Trophoblast cell (in vitro differentiated cells and primary cell): Measurements from ENCODE around the gene MTURN.
"Not testable (repeated sequence)": the region's sequence is repeated elsewhere in the genome, so short reads cannot be mapped to it uniquely, and the experiment has no call there.

Source experiments
- DNase-seq, 2 donors: peaks; one replicate each; pipeline ENCODE4 v3.0.0-alpha.2; 2016
- H2AFZ ChIP-seq: 2 replicates; pipeline ENCODE4 v1.6.1; 2013; ENCODE audit warnings: low read length, moderate library complexity, mild to moderate bottlenecking; ENCODE audit not compliant: insufficient read depth, poor library complexity
- H2AK5ac ChIP-seq: 2 replicates; pipeline ENCODE4 v1.6.1; 2013; ENCODE audit warnings: mild to moderate bottlenecking, low read length
- H2BK120ac ChIP-seq: 2 replicates; pipeline ENCODE4 v1.6.1; 2013; ENCODE audit warnings: low read length, mild to moderate bottlenecking, moderate library complexity; ENCODE audit not compliant: insufficient read depth, poor library complexity
- H2BK12ac ChIP-seq: 2 replicates; pipeline ENCODE4 v1.6.1; 2013; ENCODE audit warnings: mild to moderate bottlenecking, low read length, moderate library complexity
- H2BK5ac ChIP-seq: 2 replicates; pipeline ENCODE4 v1.6.1; 2013; ENCODE audit warnings: low read length, low read depth, moderate library complexity, mild to moderate bottlenecking; ENCODE audit not compliant: poor library complexity
- H3K14ac ChIP-seq: 2 replicates; pipeline ENCODE4 v1.6.1; 2013; ENCODE audit warnings: mild to moderate bottlenecking, low read length
- H3K18ac ChIP-seq: 2 replicates; pipeline ENCODE4 v1.6.1; 2013; ENCODE audit warnings: mild to moderate bottlenecking, low read length
- H3K23ac ChIP-seq: 2 replicates; pipeline ENCODE4 v1.6.1; 2013; ENCODE audit warnings: low read length
- H3K27ac ChIP-seq: 2 replicates; pipeline ENCODE4 v1.5.1; 2013; ENCODE audit warnings: low read depth, mild to moderate bottlenecking, inconsistent platforms, low read length, moderate library complexity
- H3K27me3 ChIP-seq: 2 replicates; pipeline ENCODE4 v1.6.1; 2013; ENCODE audit warnings: inconsistent platforms, mild to moderate bottlenecking, low read length, moderate library complexity; ENCODE audit not compliant: insufficient read depth
- H3K36me3 ChIP-seq, 2 experiments: 1 replicate in 1 of 2; 2 replicates in 1 of 2; pipeline ENCODE4 v1.6.1; 2013; ENCODE audit warnings: low read length in 2 of 2, mild to moderate bottlenecking in 2 of 2, moderate library complexity in 1 of 2; ENCODE audit not compliant: insufficient read depth in 2 of 2, control insufficient read depth in 1 of 2
- H3K4ac ChIP-seq: 2 replicates; pipeline ENCODE4 v1.6.1; 2013; ENCODE audit warnings: low read depth, mild to moderate bottlenecking, low read length, moderate library complexity
- H3K4me1 ChIP-seq, 2 experiments: 1 replicate in 1 of 2; 2 replicates in 1 of 2; pipeline ENCODE4 v1.6.1; 2013; ENCODE audit warnings: low read length in 2 of 2, mild to moderate bottlenecking in 2 of 2, moderate library complexity in 1 of 2; ENCODE audit not compliant: insufficient read depth in 2 of 2, control insufficient read depth in 1 of 2
- H3K4me2 ChIP-seq: 2 replicates; pipeline ENCODE4 v1.6.1; 2013; ENCODE audit warnings: inconsistent platforms, mild to moderate bottlenecking, low read length, moderate library complexity
- H3K4me3 ChIP-seq: 2 replicates; pipeline ENCODE4 v1.5.1; 2013; ENCODE audit warnings: mild to moderate bottlenecking, low read depth, low read length, inconsistent platforms
- H3K79me1 ChIP-seq: one replicate; pipeline ENCODE4 v1.6.1; 2013; ENCODE audit warnings: low read length
- H3K79me2 ChIP-seq: 2 replicates; pipeline ENCODE4 v1.6.1; 2013; ENCODE audit warnings: low read length, mild to moderate bottlenecking; ENCODE audit not compliant: control insufficient read depth, insufficient read depth, poor library complexity
- H3K9ac ChIP-seq: 2 replicates; pipeline ENCODE4 v1.6.1; 2013; ENCODE audit warnings: mild to moderate bottlenecking, low read length
- H3K9me3 ChIP-seq: 2 replicates; pipeline ENCODE4 v1.6.1; 2013; ENCODE audit warnings: low read depth, mild to moderate bottlenecking, control low read depth, inconsistent platforms, low read length; ENCODE audit not compliant: insufficient read depth
- H4K12ac ChIP-seq: 2 replicates; pipeline ENCODE4 v1.6.1; 2013; ENCODE audit warnings: low read depth, mild to moderate bottlenecking, low read length, moderate library complexity
- H4K8ac ChIP-seq: 2 replicates; pipeline ENCODE4 v1.6.1; 2013; ENCODE audit warnings: low read depth, mild to moderate bottlenecking, low read length, moderate library complexity
- H4K91ac ChIP-seq: one replicate; pipeline ENCODE4 v1.6.1; 2013; ENCODE audit warnings: low read depth, mild to moderate bottlenecking, low read length, moderate library complexity
- WGBS: extraction: QIAGEN DNeasy Blood & Tissue Kit; methylation state at CpG from one replicate; pipeline ENCODE4 v1.1.7; 2013; ENCODE audit warnings: missing lambda C conversion rate; ENCODE audit not compliant: insufficient read length, insufficient coverage; ENCODE audit errors: extremely low coverage; 5-methylcytosine and 5-hydroxymethylcytosine counted together

MTURN gene

DNA sequence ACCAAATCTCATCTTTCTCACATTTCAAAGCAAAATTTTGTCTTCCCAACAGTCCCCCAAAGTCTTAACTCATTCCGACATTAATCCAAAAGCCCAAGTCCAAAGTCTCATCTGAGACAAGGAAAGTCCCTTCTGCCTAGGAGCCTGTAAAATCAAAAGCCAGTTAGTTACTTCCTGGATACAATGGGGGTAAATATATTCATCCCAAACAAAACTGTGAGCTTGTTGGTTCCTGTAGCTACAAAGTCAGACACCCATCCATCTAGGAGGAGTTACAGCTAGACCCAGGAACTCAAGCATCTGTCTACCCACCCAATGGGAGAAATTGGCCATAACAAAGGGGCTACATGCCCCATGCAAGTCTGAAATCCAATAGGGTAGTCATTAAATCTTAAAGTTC lies 51.9 kb downstream of the MTURN start:
- Histone ChIP-seq H4K8ac (no peak overlapping the region), H3K9ac (no peak overlapping the region), H3K79me2 (no peaks in the 10 kb centered on the region), H3K14ac (no peak overlapping the region), H2AFZ (no peak overlapping the region), H3K4me3 (no peak overlapping the region), H3K27me3 (no peaks in the 10 kb centered on the region), H2BK12ac (no peak overlapping the region), H2BK5ac (no peak overlapping the region), H3K4me2 (no peak overlapping the region), H4K91ac (no peak overlapping the region), H2AK5ac (no peak overlapping the region), H3K23ac (no peak overlapping the region), H3K4ac (no peak overlapping the region), H3K27ac (no peak overlapping the region), H3K4me1 (no peaks in the 10 kb centered on the region), H2BK120ac (no peak overlapping the region), H3K79me1 (no peaks in the 10 kb centered on the region), H3K36me3 (no peaks in the 10 kb centered on the region), H4K12ac (no peak overlapping the region), H3K18ac (no peak overlapping the region), H3K9me3 (peaks cover 7% of the 10 kb centered on the region)
- DNase-seq = no peak
- WGBS = no CpG with 5 or more reads among the region's 1 CpG

DNA sequence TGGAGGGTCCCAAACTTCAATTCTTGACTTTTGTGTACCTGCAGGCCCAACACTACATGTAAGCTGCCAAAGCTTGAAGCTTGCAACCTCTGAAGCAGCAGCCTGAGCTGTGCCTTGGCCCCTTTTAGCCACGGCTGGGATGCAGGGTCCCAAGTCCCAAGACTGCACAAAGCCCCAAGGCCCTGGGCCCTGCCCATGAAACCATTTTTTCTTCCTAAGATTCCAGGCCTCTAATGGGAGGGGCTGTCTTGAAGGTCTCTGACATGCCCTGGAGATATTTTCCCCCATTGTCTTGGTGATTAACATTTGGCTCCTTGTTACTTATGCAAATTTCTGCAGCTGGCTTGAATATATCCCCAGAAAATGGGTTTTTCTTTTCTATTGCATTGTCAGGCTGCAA lies 52.7 kb downstream of the MTURN start:
- no peak for DNase-seq
- WGBS = no CpG with 5 or more reads among the region's 1 CpG
- H2BK5ac ChIP-seq = no peak overlapping the region
- H3K4me1 ChIP-seq = no peaks in the 10 kb centered on the region
- no peaks in the 10 kb centered on the region for H3K36me3 ChIP-seq
- no peak overlapping the region for H3K27ac ChIP-seq
- no peak overlapping the region for H4K12ac ChIP-seq
- H3K9ac ChIP-seq = no peak overlapping the region
- no peak overlapping the region for H3K18ac ChIP-seq
- H2BK12ac ChIP-seq = no peak overlapping the region
- no peak overlapping the region for H2BK120ac ChIP-seq
- no peak overlapping the region for H3K4ac ChIP-seq
- peaks cover 7% of the 10 kb centered on the region for H3K9me3 ChIP-seq
- no peak overlapping the region for H2AK5ac ChIP-seq
- H3K4me2 ChIP-seq = no peak overlapping the region
- no peaks in the 10 kb centered on the region for H3K79me2 ChIP-seq
- H3K27me3 ChIP-seq = no peaks in the 10 kb centered on the region
- H3K4me3 ChIP-seq = no peak overlapping the region
- no peaks in the 10 kb centered on the region for H3K79me1 ChIP-seq
- H4K91ac ChIP-seq = no peak overlapping the region
- no peak overlapping the region for H2AFZ ChIP-seq
- H4K8ac ChIP-seq = no peak overlapping the region
- H3K14ac ChIP-seq = no peak overlapping the region
- no peak overlapping the region for H3K23ac ChIP-seq

DNA sequence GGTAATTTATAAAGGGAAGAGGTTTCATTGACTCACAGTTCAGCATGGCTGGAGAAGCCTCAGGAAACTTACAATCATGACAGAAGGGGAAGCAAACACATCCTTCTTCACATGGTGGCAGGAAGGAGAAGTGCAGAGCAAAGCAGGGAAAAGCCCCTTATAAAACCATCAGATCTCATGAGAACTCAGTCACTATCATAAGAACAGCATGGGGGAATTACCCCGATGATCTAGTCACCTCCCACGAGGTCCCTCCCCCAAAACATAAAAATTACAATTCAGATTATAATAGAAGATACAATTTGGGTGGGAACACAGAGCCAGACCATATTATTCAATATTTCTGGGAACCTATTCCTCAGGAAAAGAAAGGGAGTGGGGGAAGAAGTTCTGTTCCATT lies 53.6 kb downstream of the MTURN start:
- H4K91ac ChIP-seq, H3K23ac ChIP-seq, H3K79me1 ChIP-seq, H3K79me2 ChIP-seq, H2AFZ ChIP-seq, H2BK12ac ChIP-seq, DNase-seq, H2BK120ac ChIP-seq, H3K4me2 ChIP-seq, H3K14ac ChIP-seq, H3K4me3 ChIP-seq, H2AK5ac ChIP-seq, H3K9ac ChIP-seq, H3K9me3 ChIP-seq, H3K4ac ChIP-seq, H4K8ac ChIP-seq, H3K18ac ChIP-seq, H3K27ac ChIP-seq, H4K12ac ChIP-seq, H2BK5ac ChIP-seq, H3K27me3 ChIP-seq, H3K36me3 ChIP-seq, H3K4me1 ChIP-seq: not testable (repeated sequence)
- WGBS = no CpG with 5 or more reads among the region's 2 CpGs

DNA sequence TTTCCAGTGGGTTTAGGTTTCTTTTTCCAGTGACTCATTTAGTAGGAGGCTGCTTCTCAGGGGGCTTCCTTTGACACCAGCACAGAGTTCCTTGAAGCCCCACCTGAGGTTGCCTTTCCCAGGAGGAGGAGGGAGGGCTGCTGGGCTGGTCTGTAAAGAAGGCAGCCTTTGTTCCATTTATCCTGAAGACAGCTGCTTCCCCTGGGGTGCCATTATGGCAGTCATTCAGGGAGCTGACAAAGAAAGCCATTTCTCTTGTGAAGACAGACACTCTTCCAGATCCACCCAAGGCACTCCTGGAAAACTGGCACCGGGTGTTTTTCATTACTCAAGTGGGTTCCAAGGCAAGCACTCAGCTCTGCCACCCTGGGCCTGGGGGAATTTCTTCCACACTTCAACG lies 54.0 kb downstream of the MTURN start:
- no peak overlapping the region for H2BK5ac ChIP-seq
- no peak overlapping the region for H4K91ac ChIP-seq
- H3K27ac ChIP-seq = no peak overlapping the region
- H3K14ac ChIP-seq = no peak overlapping the region
- H2AK5ac ChIP-seq = no peak overlapping the region
- H3K79me1 ChIP-seq = no peaks in the 10 kb centered on the region
- no peaks in the 10 kb centered on the region for H3K4me1 ChIP-seq
- H3K9me3 ChIP-seq = peaks cover 9% of the 10 kb centered on the region
- H2BK12ac ChIP-seq = no peak overlapping the region
- no peaks in the 10 kb centered on the region for H3K36me3 ChIP-seq
- no peak overlapping the region for H2BK120ac ChIP-seq
- no peak overlapping the region for H3K4ac ChIP-seq
- H3K27me3 ChIP-seq = no peaks in the 10 kb centered on the region
- no CpG with 5 or more reads among the region's 2 CpGs for WGBS
- no peak overlapping the region for H3K4me2 ChIP-seq
- no peaks in the 10 kb centered on the region for H3K79me2 ChIP-seq
- H4K12ac ChIP-seq = no peak overlapping the region
- H2AFZ ChIP-seq = no peak overlapping the region
- H3K23ac ChIP-seq = no peak overlapping the region
- no peak overlapping the region for H4K8ac ChIP-seq
- no peak overlapping the region for H3K18ac ChIP-seq
- no peak overlapping the region for H3K4me3 ChIP-seq
- DNase-seq = no peak
- no peak overlapping the region for H3K9ac ChIP-seq
